Activated gamma-delta T cell (primary cell): ENCODE data around the gene TSPAN16.
A peak's percentile ranks its signal among the peaks of the same experiment; 100 is the strongest.
"Not testable (repeated sequence)": the region's sequence is repeated elsewhere in the genome, so short reads cannot be mapped to it uniquely, and the experiment has no call there.

ENCODE experiments used
- DNase-seq: peaks from one replicate; lab custom pipeline; 2025; lab: John Stamatoyannopoulos, UW

TSPAN16 gene

DNA sequence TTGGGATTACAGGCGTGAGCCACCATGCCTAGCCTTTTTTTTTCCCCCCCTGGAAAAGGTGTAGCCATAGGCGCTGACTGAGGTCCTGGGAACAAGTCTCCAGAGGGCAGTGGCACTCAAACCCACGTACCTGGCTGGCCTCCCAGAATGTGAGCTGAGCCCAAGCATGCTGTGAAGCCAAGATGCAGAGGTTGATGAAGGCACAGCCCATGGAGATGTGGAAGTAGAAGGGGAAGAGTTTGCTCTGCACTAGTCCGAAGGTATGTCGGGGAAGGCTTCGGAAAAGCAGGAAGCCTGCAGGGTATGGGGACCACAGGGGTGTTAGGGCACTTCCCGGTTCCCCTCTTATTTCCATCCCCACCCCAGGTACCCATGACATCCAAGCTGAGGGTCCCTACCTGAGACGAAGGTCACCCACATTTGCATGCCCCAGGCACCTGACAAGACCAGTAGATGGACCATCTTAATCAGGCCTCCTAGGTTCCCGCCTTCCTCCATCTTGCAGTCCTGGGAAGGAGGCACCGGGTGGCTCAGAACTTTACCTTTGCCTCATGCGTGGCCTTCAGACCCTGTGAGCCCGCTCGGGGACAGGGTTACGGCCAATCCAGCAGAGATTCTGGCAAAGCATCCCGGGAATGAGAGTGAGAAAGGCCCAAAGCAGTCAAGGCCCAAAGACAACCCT, 49.3 kb downstream of the TSPAN16 start:
- DNase-seq, result no peak

- peak; percentile 63 for DNase-seq
These were observed 50.4 kb downstream of the TSPAN16 start, which contains the start of the genes CCDC159 and TMEM205 for GRCh38 chr19:11346104-11346940. Gene CCDC159 (plus strand): TSS chr19:11346519. CDS start chr19:11346607, 88 bp downstream. Gene TMEM205 (minus strand): TSS chr19:11346268. CDS start chr19:11345619, 649 bp downstream.

DNA sequence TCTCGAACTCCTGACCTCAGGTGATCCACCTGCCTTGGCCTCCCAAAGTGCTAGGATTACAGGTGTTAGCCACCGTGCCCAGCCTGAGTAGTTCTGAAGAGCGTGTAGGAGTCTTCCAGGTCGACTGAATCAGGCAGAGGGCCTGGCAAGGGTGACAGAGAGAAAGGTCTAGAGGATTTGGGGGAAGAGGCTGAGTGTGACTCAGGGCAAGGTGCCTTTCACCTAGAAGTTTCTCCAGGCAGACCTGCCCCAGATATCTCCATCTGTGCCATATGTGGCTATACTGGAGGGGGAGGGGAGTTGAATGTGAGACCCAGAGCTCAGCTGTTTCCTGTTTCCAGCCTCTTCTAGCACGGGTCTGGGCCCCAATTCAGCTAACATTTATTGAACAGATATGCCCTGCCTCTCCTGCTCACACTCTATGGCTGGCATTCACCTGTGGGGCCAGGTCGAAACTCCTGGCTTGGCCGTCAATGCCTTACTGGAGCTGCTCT, 51.6 kb downstream of the TSPAN16 start:
- DNase-seq, result no peak

DNA sequence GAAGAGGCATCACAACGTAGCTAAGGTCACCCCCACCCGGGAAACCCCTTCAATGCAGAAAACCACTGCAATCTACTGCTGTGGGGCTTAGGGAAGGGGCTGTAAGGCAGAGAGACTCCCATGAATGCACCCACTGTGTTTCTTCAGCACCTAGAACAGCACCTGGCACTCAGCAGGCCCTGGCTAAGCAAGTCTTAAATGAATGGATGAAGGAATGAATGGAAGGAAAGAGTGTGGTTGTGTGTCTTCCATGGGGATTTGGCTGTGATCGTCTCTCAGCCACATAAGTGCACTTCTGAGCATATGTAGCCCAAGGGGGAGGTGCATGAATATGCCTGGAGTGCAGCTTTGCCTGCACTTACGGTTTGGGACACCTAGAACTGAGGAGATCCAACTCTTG, 53.2 kb downstream of the TSPAN16 start:
- DNase-seq, result no peak

GRCh38 chr19:11354102-11354501, 58.1 kb downstream of the TSPAN16 start:
- not testable (repeated sequence) for DNase-seq

DNA sequence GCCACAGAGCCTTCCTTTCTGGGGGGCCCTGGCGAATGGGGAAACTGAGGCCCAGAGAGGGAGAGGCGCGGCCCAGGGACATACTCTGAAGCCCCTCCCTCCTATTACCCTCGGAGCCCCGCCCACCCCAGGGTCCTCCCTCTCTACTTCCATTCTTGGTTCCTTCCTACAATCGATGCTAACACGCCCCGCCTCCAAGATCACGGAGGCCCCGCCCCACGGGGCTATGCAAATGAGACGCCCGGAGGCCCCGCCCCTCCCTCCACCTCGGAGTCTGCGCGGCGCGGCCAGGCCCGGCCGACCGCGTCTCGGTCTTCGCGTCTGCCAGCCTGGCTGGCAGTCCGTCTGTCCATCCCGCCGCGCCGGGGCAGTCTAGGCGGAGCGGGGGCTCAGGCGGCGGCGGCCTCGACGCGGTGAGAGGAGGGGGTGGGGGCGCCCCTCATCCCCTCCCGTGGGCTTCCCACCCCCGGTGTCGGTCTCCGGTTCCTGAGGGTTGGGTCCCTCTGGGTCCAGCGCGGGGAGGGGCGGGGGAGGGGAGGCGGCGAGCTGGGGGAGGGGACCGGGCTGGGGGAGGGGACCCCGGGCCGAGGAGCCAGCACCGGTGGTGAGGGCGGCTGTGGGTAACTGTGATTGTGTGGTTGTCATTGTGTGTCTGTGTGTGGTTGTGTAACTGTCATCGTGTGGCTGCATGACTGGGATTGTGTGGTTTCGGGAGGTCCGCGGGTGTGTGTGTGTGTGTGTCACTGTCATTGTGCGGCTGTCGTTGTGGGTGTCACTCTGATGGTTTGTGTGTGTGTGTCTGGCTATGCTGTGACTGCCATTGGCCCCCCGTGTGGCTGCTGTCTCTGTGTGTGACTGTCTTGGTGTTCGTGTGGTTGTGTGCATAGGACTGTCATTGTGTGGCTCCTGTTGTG, 59.5 kb downstream of the TSPAN16 start, which contains the start of gene PLPPR2:
Gene PLPPR2 (plus strand): TSS at position 273 of the 914 bp plus-strand sequence. CDS start 2,242 bp downstream, outside the sequence.
- peak; percentile 70 for DNase-seq

DNA sequence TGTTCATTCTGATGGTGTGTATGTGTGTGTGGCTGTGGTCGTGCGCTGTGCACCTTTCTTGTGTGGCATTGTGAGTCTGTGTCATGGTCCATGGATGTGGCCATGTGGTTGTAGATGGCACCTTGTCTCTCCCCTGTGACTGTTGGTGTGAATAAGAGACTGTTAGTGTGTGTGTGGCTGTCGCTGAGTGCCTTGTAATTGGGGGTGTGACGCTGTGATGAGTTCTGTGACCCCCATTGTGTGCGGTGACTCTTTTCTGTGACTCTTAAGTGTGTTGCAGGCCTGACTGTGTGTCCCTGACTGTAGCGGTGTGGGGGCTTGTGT, 60.1 kb downstream of the TSPAN16 start:
- DNase-seq, result no peak

DNA sequence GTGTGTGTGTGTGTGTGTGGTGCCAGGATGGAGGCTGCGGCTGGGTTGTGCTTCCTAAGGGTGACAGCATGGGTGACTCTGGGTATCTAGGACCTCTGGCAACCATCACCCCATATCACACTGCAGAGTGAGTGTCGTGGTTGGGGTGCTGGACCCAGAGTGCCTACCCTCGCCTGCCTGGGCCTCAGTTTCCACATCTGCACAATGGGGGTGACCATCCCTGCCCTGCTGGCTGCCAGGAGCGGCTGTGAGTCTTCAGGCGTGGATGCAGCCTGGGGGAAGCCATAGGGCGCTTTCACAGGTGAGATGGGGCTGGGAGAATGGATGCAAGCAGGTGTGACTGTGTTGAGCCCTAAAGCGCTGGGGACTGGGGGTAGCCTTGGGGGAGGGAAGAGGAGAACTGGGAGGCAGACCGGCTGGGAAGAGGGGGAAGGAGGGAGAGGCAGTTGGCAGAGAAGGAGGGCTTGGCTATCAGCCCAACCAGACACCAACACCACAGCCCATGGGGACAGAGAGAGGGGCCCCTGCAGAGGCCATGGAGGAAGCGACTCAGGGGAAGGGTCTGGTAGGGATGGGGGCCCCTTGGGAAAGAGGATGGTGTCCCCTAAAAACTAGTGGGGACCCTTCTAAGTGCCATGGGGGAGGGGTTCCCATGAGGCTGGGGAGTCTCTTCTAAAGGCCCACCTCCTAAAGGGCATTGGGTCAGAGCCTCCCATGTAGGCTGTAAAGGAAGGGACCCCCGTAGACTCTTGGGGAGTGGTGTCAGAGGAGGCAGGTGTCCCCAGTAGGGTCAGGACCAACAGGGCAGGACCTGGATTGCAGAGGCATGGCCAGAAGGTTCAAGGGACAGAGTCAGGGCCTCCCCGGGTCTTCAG, 61.0 kb downstream of the TSPAN16 start:
- DNase-seq, result no peak

- no peak for DNase-seq
These were observed 63.5 kb downstream of the TSPAN16 start for GRCh38 chr19:11359421-11359820.

- no peak for DNase-seq
These were observed 65.2 kb downstream of the TSPAN16 start for GRCh38 chr19:11361037-11361770.

DNA sequence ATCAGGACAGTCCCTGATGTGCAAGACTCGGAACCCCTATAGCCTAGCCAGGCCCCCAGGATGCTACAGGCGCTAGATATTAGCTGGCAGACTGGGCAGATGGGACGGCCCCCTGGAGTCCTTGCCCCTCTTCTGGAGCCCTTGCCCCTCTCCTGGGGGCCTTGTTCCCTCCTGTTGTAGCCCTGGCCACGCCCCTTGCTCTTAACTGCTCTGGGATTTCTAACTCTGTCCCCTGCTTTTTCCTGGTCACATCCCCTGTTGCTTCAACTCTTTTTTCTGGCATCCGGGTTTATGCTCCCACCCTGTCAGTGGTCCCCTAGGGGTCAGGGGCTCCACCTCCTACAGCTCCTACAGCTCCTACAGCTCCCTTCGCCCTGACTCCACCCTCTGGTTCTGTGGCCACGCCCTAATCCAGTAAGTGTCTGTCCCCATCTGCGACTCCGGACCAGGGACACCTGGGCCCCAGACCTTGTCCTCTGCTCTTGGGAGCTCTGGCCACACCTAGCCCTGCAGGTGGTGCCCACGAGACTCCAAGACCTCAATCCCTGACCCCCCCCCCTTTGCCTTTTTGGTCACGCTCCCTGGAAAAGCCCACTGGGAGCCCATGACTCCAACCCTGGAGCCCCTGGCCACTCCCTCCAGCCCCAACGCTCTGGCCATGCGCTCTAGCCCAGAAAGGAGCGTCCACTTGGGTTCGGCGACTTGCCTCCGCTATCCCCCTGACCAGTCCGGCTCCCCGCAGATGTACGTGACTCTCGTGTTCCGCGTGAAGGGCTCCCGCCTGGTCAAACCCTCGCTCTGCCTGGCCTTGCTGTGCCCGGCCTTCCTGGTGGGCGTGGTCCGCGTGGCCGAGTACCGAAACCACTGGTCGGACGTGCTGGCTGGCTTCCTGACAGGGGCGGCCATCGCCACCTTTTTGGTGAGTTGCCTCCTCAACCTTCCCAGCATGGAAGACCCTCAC, 66.1 kb downstream of the TSPAN16 start:
- no peak for DNase-seq

DNA sequence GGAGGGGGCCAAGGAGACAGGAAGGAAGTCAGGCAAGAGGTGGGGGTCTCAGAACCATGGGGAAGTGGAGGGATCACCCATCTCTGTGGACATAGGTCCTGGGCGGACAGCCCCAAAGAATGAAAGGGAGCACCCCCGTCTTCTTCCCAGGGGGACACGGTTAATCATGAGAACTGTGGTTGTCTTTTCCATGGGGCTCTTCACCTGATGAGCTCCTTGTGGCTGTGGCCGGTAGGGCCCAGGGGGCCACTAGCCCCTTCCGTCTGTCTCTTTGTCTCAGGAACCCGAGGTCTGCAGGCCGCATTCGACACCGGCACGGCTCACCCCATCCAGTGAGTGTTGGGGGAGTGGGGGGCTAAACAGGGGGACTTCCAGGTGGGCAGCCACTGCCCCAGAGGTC, 67.9 kb downstream of the TSPAN16 start:
- DNase-seq, result no peak

DNA sequence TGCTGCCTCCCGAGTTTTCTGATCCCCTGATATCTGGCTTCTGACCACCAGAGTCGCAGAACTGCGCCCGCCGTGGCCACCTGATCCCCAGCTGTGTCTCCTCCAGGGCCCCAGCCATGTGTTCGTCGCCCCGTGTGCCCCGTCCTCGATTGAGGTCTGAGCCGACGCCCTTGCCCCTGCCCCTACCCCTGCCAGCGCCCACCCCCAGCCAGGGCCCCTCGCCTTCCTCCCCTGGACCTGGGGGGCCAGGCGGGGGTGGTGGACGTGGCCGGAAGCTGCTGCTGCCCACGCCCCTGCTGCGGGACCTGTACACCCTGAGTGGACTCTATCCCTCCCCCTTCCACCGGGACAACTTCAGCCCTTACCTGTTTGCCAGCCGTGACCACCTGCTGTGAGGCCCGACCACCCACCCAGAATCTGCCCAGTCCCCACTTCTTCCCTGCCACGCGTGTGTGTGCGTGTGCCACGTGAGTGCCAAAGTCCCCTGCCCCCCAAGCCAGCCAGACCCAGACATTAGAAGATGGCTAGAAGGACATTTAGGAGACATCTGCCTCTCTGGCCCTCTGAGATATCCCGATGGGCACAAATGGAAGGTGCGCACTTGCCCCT, 68.4 kb downstream of the TSPAN16 start:
- DNase-seq, result no peak

DNA sequence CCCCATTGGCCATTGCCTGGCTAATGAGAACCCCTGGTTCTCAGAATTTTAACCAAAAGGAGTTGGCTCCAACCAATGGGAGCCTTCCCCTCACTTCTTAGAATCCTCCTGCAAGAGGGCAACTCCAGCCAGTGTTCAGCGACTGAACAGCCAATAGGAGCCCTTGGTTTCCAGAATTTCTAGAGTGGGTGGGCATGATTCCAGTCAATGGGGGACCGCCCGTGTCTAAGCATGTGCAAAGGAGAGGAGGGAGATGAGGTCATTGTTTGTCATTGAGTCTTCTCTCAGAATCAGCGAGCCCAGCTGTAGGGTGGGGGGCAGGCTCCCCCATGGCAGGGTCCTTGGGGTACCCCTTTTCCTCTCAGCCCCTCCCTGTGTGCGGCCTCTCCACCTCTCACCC, 69.0 kb downstream of the TSPAN16 start:
- no peak for DNase-seq
